ENCODE results near the gene GPX4.

DNA sequence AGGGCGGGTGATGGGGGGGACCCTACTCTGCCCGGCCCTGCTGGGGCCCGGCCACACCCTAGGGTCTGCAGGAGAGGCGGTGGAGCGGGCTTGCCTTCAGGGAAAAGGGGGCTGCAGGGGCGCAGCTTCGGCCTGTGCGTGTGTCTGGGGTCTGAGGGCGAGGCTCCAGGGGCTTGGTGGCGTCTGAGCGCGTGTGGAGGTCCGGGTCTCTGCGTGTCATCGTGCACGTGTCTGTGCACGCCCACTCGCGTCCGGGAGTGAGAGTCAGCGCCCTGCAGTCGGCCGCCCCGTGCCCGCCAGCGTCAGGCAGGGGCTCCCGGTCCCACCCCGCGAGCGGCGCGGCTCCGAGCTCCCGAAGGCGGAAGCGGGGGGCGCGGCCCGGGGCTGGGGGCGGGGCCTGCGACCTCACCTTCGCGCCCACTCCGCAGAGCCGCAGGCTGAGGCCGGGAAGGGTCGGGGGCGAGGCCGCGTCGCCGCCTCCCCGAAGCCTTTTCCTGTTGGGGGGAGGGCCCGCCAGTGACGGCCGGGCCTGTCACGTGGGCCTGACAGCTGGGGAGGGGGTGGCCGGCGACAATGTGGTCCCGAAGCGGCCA is 37.0 kb upstream of the GPX4 start, which contains the start of gene ARHGAP45:
- no peak for TF ChIP-seq CTCF (IDR thresholded peaks at IDR 0.05; ENCODE audit: low read depth, low read length)
- TF ChIP-seq EZH2phosphoT487 (IDR thresholded peaks at IDR 0.05; ENCODE audit: low read depth): no peak
